HG03045 (cell line): ENCODE data around the gene ULBP2.

Experiments
- ATAC-seq: cut with Tn5 transposase; IDR thresholded peaks from one replicate; pipeline ENCODE4 v1.9.1; 2021; ENCODE audit warnings: mild to moderate bottlenecking, moderate library complexity; ENCODE audit not compliant: unreplicated experiment

The ULBP2 gene

GRCh38 chr6:149995235-149995750 lies 53.5 kb downstream of the ULBP2 start:
- no peak for ATAC-seq

DNA sequence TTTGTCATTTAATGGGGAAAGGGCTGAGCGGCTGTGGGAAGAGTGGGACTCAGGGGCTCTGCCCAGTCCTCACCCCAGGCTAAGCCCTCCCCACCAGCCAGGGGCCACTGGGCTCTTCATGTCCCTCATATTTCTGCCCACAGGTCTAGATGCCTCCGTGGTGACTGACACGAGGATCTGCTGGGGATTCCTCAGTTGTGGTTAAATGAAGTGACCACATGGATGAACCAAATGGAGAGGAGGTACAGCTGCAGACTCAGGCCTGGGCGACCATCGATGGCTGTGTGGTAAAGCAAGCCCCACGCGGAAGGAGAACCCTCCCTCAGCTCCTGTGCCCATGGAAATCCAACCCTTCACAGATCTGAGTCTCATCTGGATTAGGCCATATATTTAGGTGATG lies 54.2 kb downstream of the ULBP2 start:
- no peak for ATAC-seq
